A673 (cell line): ENCODE results near the gene SERPINB1.
"Not testable (repeated sequence)": the region's sequence is repeated elsewhere in the genome, so short reads cannot be mapped to it uniquely, and the experiment has no call there.

Experiments
- CTCF ChIP-seq: fragments of 300-800, 200-600 bp; sonication (generic); conservative IDR thresholded peaks from 2 replicates; pipeline ENCODE4 v1.5.1; 2017; ENCODE audit warnings: low read depth, mild to moderate bottlenecking, antibody characterized with exemption, low read length, moderate library complexity, mixed read lengths
- EZH2 ChIP-seq: fragments of 200-600 bp; sonication (generic); IDR thresholded peaks from 2 replicates; pipeline ENCODE4 v1.6.1; 2017; ENCODE audit warnings: borderline replicate concordance, low read depth, mild to moderate bottlenecking, mixed read lengths, antibody characterized with exemption, low read length; ENCODE audit not compliant: poor library complexity, severe bottlenecking

DNA sequence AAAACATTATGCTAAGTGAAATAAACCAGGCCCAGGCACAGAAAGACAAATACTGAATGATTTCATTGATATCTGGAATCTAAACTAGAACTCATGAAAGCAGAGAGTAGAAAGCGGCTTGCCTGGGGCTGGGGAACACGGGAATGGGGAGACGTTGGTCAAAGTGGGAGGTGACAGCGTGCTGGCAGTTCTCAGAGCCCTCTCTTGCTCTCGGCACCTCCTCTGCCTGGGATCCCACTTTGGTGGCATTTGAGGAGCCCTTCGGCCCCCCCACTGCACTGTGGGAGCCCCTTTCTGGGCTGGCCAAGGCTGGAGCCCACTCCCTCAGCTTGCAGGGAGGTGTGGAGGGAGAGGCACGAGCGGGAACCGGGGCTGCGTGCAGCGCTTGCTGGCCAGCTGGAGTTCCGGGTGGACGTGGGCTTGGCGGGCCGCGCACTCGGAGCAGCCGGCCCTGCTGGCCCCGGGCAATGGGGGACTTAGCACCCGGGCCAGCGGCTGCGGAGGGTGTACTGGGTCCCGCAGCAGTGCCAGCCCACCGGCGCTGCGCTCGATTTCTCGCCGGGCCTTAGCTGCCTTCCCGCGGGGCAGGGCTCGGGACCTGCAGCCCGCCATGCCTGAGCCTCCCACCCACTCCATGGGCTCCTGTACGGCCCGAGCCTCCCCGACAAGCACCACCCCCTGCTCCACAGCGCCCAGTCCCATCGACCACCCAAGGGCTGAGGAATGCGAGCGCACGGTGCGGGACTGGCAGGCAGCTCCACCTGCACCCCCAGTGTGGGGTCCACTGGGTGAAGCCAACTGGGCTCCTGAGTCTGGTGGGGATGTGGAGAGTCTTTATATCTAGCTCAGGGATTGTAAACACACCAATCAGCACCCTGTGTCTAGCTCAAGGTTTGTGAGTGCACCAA is 18.4 kb upstream of the SERPINB1 start:
- TF ChIP-seq CTCF, EZH2: not testable (repeated sequence)
